Fibroblast of the aortic adventitia (primary cell): ENCODE results near the gene E2F3. TPM values are rescaled to one million over a fixed set of nuclear protein-coding genes. Genes with fewer than 3 reads are reported as not detected.

Experiments
- DNase-seq: peaks from one replicate; pipeline ENCODE4 v3.0.0-alpha.2; 2010; ENCODE audit warnings: low read depth
- H3K4me3 ChIP-seq: 2 replicates; pipeline ENCODE4 v1.5.1; 2011; ENCODE audit warnings: low read depth, mild to moderate bottlenecking, control low read depth, low read length, moderate library complexity
- CTCF ChIP-seq: IDR thresholded peaks from 2 replicates; pipeline ENCODE4 v1.5.1; 2011; ENCODE audit warnings: mild to moderate bottlenecking, low read length, control low read depth, inconsistent platforms; ENCODE audit not compliant: insufficient read depth
- total RNA-seq: library from RNA; depleted of rRNA; stranded (reverse); fragments of >200 nt; gene quantifications from 2 replicates; pipeline ENCODE4 v1.2.3, GENCODE V29; 2012; ENCODE audit warnings: low replicate concordance

Gene E2F3
- total RNA-seq, 1 donor, result 7.4 TPM

- TF ChIP-seq CTCF, result no peak
- DNase-seq, result no peak
- no peak overlapping the region for H3K4me3 ChIP-seq
Measured at GRCh38 chr6:20426177-20427082, 24.8 kb downstream of the E2F3 start.

GRCh38 chr6:20427856-20428255 is 26.2 kb downstream of the E2F3 start:
- no peak overlapping the region for H3K4me3 ChIP-seq
- TF ChIP-seq CTCF, result no peak
- no peak for DNase-seq

- no peak for DNase-seq
- TF ChIP-seq CTCF, result no peak
- H3K4me3 ChIP-seq, result no peak overlapping the region
Measured at GRCh38 chr6:20432692-20433091, 31.0 kb downstream of the E2F3 start.

- TF ChIP-seq CTCF, result no peak
- no peak overlapping the region for H3K4me3 ChIP-seq
- no peak for DNase-seq
Measured at GRCh38 chr6:20433321-20433720, 31.6 kb downstream of the E2F3 start.

- no peak overlapping the region for H3K4me3 ChIP-seq
- TF ChIP-seq CTCF, result no peak
- no peak for DNase-seq
Measured at GRCh38 chr6:20433929-20434328, 32.2 kb downstream of the E2F3 start.

- H3K4me3 ChIP-seq, result no peak overlapping the region
- no peak for DNase-seq
- TF ChIP-seq CTCF, result no peak
Measured at GRCh38 chr6:20434766-20435165, 33.1 kb downstream of the E2F3 start.
